Activated CD4-positive, alpha-beta T cell treated with anti-CD3 and anti-CD28 coated beads for 48 hours (primary cell): ENCODE results near the gene ADORA1.

Source experiments
- DNase-seq: peaks from one replicate; pipeline ENCODE4 v3.0.0-alpha.2; 2020

Gene ADORA1

DNA sequence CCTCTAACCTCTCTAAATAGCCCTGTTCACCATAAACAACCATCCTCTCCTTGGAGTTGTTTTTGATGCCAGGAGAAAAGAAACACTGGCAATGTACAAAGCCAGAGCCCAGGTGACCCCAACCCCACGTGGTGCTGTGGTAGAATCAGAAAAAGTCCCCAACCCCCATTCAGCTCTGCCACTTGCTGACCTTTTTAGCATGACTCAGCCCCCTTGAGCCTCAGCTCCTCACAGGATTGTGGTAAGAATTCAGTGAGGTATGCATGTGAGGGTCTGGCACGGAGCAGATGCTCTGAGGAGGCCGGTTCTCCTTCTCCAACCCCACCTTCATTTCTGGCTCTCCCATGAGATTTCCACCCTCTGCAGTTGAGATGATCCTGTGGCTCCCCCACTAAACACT is 70.1 kb downstream of the ADORA1 start:
- DNase-seq = peak; percentile 13

DNA sequence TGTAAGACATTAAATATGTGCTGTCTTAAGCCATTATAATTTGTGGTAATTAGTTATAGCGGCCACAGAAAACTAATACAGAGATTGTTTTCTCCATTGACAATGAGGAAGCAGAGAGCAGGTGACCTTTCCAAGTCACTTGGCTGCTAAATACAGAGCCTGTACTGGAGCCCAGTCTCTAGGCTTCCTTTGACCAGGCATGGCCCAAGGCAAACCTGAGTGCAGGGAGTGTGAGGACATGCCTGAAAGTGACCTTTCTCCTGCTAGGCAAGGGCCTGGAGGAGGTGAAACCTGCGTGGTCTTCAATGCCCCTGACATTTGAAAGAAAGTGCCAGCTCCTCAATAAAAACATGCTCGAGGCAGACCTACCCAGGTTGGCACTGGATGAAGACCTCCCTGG is 71.5 kb downstream of the ADORA1 start:
- DNase-seq = no peak

DNA sequence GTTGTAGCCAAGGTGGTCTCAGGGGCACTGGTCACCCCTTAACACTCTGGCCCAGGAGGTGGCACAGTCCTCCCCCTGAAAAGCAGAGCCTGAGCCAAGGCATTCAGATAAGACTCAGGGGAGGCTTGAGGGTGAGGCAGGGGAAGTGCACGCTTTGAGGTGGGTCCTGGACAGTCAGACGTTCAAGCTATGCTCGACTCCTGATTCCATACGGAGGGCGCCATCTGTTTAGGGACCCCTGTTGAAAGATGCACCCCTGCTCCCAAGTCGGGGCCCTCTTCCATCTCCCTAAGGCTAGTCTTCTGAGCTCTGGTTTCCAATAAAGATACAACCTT is 71.9 kb downstream of the ADORA1 start:
- no peak for DNase-seq

DNA sequence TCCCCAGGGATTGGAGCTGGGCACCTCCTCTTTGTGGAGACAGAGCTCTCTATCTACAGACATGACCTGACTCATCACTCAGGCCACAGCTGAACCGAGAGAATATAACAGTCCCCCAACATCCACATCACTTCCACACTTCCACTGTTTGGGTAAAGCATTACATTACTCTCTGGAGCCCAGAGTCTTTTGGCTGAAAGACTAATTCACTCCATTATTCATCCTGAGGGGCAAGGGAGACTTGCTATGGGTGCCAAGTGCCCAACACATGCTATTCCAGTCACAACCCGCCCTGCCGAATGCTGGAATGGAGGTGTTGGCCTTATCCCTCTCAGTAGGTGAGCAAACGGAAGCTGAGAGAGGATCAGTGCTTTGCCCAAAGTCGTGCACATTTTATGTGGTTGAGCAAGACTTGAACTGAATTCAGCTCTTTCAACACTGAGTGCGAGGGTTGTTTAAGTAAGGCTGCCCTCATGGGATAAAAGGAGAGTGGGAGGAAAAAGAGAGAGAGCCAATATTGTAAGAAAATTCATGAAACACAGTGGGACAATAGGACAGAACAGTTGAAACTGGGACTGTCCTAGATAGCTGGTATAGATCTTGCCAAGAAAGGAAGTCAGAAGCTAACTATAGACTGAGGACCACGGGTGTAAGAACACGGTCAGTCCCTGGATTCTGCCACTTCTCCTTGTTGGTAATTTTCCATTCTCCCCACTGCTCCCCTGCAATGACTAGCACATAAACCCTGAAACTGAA is 72.5 kb downstream of the ADORA1 start:
- no peak for DNase-seq

DNA sequence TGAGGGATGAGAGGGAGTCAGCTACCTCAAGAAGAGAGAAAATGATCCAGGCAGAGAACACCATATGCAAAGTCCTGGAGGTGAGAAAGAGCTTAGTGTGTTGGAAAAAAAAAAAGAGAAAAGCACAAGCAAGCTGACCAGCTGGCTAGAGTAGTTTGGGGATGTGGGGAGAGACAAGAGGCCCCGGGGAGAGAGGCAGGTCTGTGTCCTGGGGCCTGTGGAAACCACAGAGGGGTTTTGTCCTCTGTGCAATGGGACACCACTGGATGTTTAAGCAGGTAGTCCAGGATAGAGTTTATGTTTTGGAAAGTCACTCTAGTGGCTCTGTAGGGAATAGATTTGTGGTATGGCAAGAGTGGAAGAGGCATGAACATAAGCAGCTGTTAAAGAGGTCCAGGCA is 73.4 kb downstream of the ADORA1 start:
- DNase-seq = no peak

DNA sequence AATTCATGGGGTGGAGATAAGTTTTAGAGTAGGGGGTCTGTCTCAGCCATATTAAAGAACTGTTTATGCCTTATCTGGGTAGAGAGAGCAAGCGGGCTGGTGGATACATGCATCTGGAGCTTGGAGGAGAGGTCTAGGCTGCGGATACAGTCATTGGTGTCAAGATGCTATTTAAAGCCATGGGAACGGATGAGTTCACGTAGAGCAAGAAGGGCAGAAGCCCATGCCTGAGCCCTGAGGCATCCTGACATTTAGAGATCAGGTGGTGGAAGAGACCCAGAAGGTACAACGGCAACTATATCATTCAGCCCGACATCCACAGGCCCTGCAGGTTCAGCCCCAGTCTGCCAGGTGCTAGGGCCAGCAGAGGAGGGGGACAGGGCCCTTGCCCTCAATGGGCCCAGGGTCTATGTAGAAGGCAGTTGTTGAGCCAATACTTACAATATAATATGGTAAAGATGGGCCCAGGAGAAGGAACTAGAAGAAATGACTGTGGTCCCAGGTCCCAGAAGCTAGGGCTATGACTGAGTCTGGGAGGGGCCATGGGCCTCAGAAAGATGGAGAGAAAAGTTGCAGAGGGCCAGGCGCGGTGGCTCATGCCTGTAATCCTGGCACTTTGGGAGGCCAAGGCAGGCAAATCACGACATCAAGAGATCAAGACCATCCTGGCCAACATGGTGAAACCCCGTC is 74.1 kb downstream of the ADORA1 start:
- no peak for DNase-seq

- no peak for DNase-seq
These were observed 75.1 kb downstream of the ADORA1 start for GRCh38 chr1:203202431-203203245.

- no peak for DNase-seq
These were observed 77.2 kb downstream of the ADORA1 start for GRCh38 chr1:203204756-203205155.

GRCh38 chr1:203206129-203206687 is 78.7 kb downstream of the ADORA1 start:
- DNase-seq = no peak

- no peak for DNase-seq
These were observed 80.2 kb downstream of the ADORA1 start for GRCh38 chr1:203207751-203208150.

- no peak for DNase-seq
These were observed 80.7 kb downstream of the ADORA1 start for GRCh38 chr1:203208181-203208580.

DNA sequence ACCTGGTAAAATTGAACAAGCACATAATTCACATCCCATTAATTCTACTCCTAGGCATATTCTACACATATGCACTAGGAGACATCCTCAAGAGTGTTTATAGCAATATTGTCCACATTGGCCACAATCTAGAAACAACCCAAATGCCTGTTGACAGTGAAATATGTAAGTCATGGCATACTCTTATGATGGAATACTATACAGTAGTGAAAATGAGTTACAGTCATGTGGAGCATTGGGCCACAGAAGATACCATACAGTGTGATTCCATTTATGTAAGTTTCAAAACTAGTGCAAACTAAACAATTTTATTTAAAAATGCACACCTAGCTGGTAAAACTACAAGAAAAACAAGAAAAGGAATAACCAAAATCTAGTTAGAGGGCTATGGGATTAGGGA is 82.8 kb downstream of the ADORA1 start:
- no peak for DNase-seq

- no peak for DNase-seq
These were observed 83.5 kb downstream of the ADORA1 start for GRCh38 chr1:203210988-203211387.

DNA sequence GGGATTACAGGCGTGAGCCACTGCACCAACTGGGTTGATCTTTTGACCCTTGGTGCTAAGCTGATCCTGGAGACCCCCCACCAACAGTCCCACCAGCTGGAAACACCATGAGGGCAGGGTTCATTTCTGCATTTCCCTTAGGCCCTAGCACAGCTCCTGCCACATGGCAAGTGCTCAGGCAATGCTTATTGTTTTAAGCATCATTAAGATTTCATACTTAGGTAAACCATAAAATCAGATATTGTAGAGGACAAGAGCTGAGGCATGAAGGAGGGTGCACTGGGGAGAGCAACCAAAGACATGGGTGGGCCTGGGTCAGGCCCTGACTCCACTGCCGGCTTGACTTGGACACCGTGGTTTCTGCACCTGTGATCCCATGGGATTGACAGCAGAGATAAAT is 84.3 kb downstream of the ADORA1 start:
- DNase-seq = no peak

- no peak for DNase-seq
These were observed 85.6 kb downstream of the ADORA1 start for GRCh38 chr1:203213126-203213525.

GRCh38 chr1:203214871-203215270 is 87.3 kb downstream of the ADORA1 start:
- DNase-seq = no peak

DNA sequence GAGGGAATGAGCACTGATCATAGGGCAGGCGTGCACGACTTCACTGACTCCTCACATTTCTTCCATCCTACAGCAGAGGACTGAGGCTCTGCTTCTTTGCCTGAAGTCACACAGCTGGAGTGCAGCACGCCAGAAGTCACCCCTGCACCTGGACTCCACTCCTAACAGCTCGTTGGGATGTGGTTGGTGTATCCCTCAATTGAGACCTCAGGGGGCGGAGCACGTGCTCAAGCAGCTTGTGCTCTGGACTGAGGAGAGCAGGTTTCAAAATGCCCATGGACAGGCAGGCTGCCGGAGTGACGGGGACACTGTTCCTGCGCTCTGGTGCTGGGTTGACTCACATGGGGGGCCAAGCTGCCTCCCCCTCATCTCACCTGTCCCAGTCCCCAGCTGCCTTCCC is 88.0 kb downstream of the ADORA1 start:
- no peak for DNase-seq

GRCh38 chr1:203216274-203217138 is 89.0 kb downstream of the ADORA1 start:
- DNase-seq = peak; percentile 67
